ENCODE data around the gene ELFN2.

DNA sequence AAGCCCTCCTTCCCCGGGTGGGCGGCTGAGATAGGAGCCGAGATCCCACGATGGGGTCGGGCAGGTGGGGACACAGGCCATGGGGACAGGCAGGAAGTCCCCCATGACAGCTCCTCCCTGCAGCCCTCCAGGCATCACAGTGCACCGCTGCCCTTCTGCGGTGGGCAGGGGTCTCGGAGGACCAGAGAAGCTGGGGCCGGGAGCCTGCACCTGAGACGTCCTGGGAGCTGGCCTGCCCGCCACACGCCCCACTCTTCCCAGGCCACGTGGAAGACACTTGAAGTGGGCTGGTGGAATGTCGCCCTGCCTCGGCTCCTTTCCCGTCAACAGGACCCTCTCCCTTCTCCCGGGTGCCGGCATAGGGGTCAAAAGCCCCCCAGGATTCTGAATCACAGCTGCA, 55.4 kb downstream of the ELFN2 start:
- TF ChIP-seq, protein P1, sequence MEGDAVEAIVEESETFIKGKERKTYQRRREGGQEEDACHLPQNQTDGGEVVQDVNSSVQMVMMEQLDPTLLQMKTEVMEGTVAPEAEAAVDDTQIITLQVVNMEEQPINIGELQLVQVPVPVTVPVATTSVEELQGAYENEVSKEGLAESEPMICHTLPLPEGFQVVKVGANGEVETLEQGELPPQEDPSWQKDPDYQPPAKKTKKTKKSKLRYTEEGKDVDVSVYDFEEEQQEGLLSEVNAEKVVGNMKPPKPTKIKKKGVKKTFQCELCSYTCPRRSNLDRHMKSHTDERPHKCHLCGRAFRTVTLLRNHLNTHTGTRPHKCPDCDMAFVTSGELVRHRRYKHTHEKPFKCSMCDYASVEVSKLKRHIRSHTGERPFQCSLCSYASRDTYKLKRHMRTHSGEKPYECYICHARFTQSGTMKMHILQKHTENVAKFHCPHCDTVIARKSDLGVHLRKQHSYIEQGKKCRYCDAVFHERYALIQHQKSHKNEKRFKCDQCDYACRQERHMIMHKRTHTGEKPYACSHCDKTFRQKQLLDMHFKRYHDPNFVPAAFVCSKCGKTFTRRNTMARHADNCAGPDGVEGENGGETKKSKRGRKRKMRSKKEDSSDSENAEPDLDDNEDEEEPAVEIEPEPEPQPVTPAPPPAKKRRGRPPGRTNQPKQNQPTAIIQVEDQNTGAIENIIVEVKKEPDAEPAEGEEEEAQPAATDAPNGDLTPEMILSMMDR (conservative IDR thresholded peaks at IDR 0.05; ENCODE audit: low read length) = no peak
- no peak for TF ChIP-seq EZH2phosphoT487 (IDR thresholded peaks at IDR 0.05; ENCODE audit: borderline replicate concordance, low read depth, low read length)

Data from OCI-LY7 (cell line).